ENCODE results near the gene DOCK10. TPM values are rescaled to one million over a fixed set of nuclear protein-coding genes. Genes with fewer than 3 reads are reported as not detected.

DOCK10 gene
- total and polyA plus RNA-seq, 11 donors: 0.31 to 28.6 (median 2.0) TPM

DNA sequence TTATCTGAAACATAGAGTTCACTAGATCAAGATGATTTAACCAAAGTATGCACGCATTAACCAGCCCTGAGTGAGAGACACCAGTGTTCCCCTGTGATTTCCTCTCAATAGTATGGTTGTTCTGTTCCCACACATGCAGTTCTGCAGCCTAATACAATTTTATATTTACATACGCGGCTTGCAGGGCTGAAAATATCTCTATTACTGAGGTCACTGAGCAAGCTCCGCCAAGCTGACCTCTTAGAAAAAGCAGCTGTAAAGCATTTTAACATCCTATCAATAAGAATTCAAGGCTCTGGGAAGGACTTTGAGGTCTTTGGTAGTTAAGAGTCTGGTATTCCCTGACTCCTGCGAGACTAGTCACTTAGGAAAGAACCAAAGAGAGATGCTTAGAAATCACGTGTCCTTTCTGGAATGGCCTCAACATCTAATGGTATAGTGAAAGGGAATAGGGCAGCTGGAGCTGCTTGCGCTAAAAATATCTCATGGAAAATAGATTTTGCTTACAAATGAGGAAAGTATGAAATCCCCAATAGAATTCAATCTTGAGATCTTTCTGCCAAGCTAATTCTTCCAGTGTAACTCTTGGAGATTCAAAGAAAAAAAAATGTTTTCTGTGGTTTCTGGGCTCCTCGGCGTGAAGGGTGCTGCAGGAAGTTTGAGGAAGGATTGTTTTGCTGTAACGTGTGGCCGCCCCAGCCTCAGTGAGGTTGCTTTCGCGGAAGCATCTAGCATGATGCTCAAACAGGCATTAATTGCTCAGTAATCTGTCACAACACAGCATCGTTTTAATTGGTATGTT is 59.2 kb downstream of the DOCK10 start:
- WGBS, 4 donors: 46 to 51% (median 47%) methylated on average over 14 of the region's 14 CpGs
- Histone ChIP-seq H3K27ac (peak overlapping the region; percentile 10 to 76 (median 60)), H3K4me1 (peaks cover 0 to 42% (median 0%) of the 10 kb centered on the region in 12 donors), H3K4me3 (peak overlapping the region in 10 of 12 donors; percentile 11 to 45 (median 33)), H3K27me3 (no peaks in the 10 kb centered on the region), H3K9me3 (no peaks in the 10 kb centered on the region), H3K36me3 (no peaks in the 10 kb centered on the region)
- no peak for TF ChIP-seq POLR2A (IDR thresholded peaks at IDR 0.05)
- TF ChIP-seq CTCF (IDR thresholded peaks at IDR 0.05): no peak
- intact Hi-C loops (cut with DNase I): no loop called here
- DNase-seq (peak in 3 of 5 donors; percentile 23 to 58 (median 34)), ATAC-seq (peak; percentile 29 to 67 (median 52))

GRCh38 chr2:224982226-224982625 is 60.0 kb downstream of the DOCK10 start:
- Histone ChIP-seq H3K27ac (peak overlapping the region in 10 of 12 donors; percentile 10 to 76 (median 60)), H3K4me1 (peaks cover 0 to 42% (median 0%) of the 10 kb centered on the region in 12 donors), H3K4me3 (peak overlapping the region in 9 of 12 donors; percentile 16 to 45 (median 34)), H3K27me3 (no peaks in the 10 kb centered on the region), H3K9me3 (no peaks in the 10 kb centered on the region), H3K36me3 (no peaks in the 10 kb centered on the region)
- intact Hi-C loops (cut with DNase I): no loop called here
- TF ChIP-seq CTCF (IDR thresholded peaks at IDR 0.05) (no peak), POLR2A (IDR thresholded peaks at IDR 0.05) (no peak)
- DNase-seq (no peak), ATAC-seq (peak in 3 of 4 donors; percentile 54 to 77 (median 56))
- 48 to 63% (median 54%) methylated on average over 10 of the region's 10 CpGs for WGBS, 4 donors

DNA sequence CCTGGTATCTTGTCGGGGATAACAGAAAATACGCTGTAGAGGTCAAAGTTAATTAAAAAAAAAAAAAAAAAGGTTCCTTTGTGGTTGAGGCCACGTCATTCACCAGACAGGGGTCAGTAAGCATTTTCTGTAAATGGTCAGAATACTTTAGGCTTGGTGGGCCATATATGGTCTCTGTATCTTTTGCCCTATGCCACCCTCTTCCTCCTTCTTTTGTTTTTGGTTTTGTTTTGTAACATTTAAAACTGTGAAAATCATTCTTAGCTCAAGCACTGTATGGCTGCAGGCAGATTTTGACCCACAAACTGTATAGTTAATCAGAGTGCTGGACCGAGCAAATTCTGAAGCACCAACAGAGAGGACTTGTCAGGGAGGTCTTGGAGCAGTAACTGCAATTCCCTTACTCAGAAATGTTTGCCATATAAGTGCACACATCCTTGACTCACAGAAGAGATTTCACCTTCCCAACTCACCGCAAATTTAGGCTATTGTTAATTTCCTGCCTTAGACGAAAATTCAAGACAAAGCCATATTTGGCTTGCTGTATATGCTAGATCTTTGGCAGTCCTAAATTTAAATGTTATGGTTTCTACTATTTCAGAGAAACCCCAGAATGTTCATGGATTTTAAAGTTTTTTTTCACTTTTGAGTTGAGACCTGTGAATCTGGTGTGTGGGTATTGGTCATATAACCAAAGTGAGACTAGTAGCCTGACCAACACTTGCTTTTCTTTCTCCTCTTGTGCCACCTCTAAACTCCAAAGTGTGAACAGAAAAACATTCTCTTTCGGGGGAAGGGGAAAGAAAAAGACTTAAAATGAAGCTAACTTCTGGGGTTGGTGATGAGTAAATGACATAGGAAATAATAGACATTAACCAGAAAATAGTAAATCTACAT is 65.4 kb downstream of the DOCK10 start:
- H3K27ac ChIP-seq: no peak overlapping the region

More for the DNA sequence above, 65.4 kb downstream of the DOCK10 start:
- ATAC-seq (no peak), DNase-seq (no peak)
- TF ChIP-seq POLR2A (IDR thresholded peaks at IDR 0.05) (no peak), CTCF (IDR thresholded peaks at IDR 0.05) (no peak)
- peaks cover 0 to 8% (median 0%) of the 10 kb centered on the region in 12 donors for H3K4me1 ChIP-seq
- H3K4me3 ChIP-seq: no peak overlapping the region
- H3K27me3 ChIP-seq: no peaks in the 10 kb centered on the region
- H3K9me3 ChIP-seq: no peaks in the 10 kb centered on the region
- no peaks in the 10 kb centered on the region for H3K36me3 ChIP-seq
- intact Hi-C loops (cut with DNase I): no loop called here
- 77 to 84% (median 80%) methylated on average over 7 of the region's 7 CpGs for WGBS, 4 donors

All from heart left ventricle (tissue), 16 donors.